ENCODE measurements around the gene CSK.

GRCh38 chr15:74799255-74799855 lies 17.5 kb downstream of the CSK start:
- TF ChIP-seq CTCF (IDR thresholded peaks at IDR 0.05) (no peak), POLR2A (IDR thresholded peaks at IDR 0.05) (no peak)
